B cell (primary cell): ENCODE results near the gene NCKAP1. TPM values are rescaled to one million over a fixed set of nuclear protein-coding genes. Genes with fewer than 3 reads are reported as not detected.

Source experiments
- ATAC-seq: fragments of 200-7000 bp; cut with Tn5 transposase; one replicate; pipeline ENCODE4 v1.10.0; 2021; ENCODE audit warnings: low read depth, mild to moderate bottlenecking, moderate number of reproducible peaks, moderate library complexity
- CTCF ChIA-PET: fragments of 350-600 bp; sonication (Branson Sonifier 250); formaldehyde crosslinking; loops from one replicate; lab custom pipeline; 2021; ENCODE audit warnings: antibody characterized with exemption, inconsistent platforms; lab: Charles Lee
- POLR2A ChIA-PET: fragments of 350-600 bp; sonication (Branson Sonifier 250); formaldehyde crosslinking; loops from one replicate; lab custom pipeline; 2021; ENCODE audit warnings: antibody characterized with exemption; lab: Charles Lee
- DNase-seq: peaks from one replicate; pipeline ENCODE4 v3.0.0; 2013
- H2AFZ ChIP-seq: 2 replicates; pipeline ENCODE4 v1.6.1; 2012; ENCODE audit warnings: mild to moderate bottlenecking, low read depth, low read length; ENCODE audit not compliant: insufficient read depth, poor library complexity, severe bottlenecking
- H3K27ac ChIP-seq, 2 donors: 1 replicate in 1 of 2; 2 replicates in 1 of 2; pipeline ENCODE4 v1.5.1; 2012 to 2013; ENCODE audit warnings: low read length in 2 of 2, mild to moderate bottlenecking in 2 of 2, moderate library complexity in 1 of 2
- H3K27me3 ChIP-seq, 4 experiments: fragments of 200-600 bp in 1 of 4; sonication (generic) in 1 of 4; replicated peaks in 1 of 4; 1 replicate in 2 of 4; 2 replicates in 2 of 4; pipeline versions ENCODE4 v1.6.1 to v1.7.0; 2013 to 2016; ENCODE audit warnings: low read length in 3 of 4, mild to moderate bottlenecking in 2 of 4, mixed read lengths in 1 of 4, moderate library complexity in 1 of 4; ENCODE audit not compliant: insufficient read depth in 4 of 4, control insufficient read depth in 3 of 4; ENCODE audit errors: control extremely low read depth in 1 of 4
- H3K36me3 ChIP-seq, 2 experiments: replicated peaks in 1 of 2; 1 replicate in 1 of 2; 2 replicates in 1 of 2; pipeline versions ENCODE4 v1.6.1 to v1.7.1; 2013; ENCODE audit warnings: low read length in 1 of 2; ENCODE audit not compliant: insufficient read depth in 2 of 2, control insufficient read depth in 1 of 2; ENCODE audit errors: control extremely low read depth in 1 of 2, extremely low read depth in 1 of 2
- H3K4me1 ChIP-seq, 2 donors: fragments of 200-600 bp in 1 of 2; sonication (generic) in 1 of 2; 1 replicate in 1 of 2; 2 replicates in 1 of 2; pipeline versions ENCODE4 v1.5.1 to v1.6.1; 2013 to 2017; ENCODE audit warnings: low read length in 2 of 2; ENCODE audit not compliant: control insufficient read depth in 2 of 2, insufficient read depth in 2 of 2
- H3K4me2 ChIP-seq: replicated peaks from 2 replicates; pipeline ENCODE3; 2012; ENCODE audit warnings: mild to moderate bottlenecking, low read depth, low read length; ENCODE audit not compliant: poor library complexity, severe bottlenecking
- H3K4me3 ChIP-seq, 5 experiments: fragments of 200-600 bp in 1 of 5; sonication (generic) in 1 of 5; 1 replicate in 3 of 5; 2 replicates in 2 of 5; pipeline versions ENCODE4 v1.5.1 to v1.7.0; 2011 to 2016; ENCODE audit warnings: low read length in 4 of 5, mild to moderate bottlenecking in 4 of 5, low read depth in 2 of 5, control low read depth in 1 of 5, moderate library complexity in 1 of 5; ENCODE audit not compliant: insufficient read depth in 1 of 5; ENCODE audit errors: control extremely low read depth in 1 of 5, extremely low read depth in 1 of 5
- H3K79me2 ChIP-seq: fragments of 200-600 bp; sonication (generic); one replicate; pipeline ENCODE4 v1.6.0; 2016; ENCODE audit warnings: low read length; ENCODE audit not compliant: control insufficient read depth, insufficient read depth
- H3K9ac ChIP-seq: fragments of 200-600 bp; sonication (generic); 2 replicates; pipeline ENCODE4 v1.6.1; 2017; ENCODE audit warnings: mild to moderate bottlenecking, low read length, moderate library complexity
- H3K9me3 ChIP-seq, 3 donors: one replicate each; pipeline versions ENCODE4 v1.6.1 to v1.7.1; 2013; ENCODE audit warnings: low read length in 2 of 3; ENCODE audit not compliant: control insufficient read depth in 2 of 3, insufficient read depth in 1 of 3; ENCODE audit errors: control extremely low read depth in 1 of 3
- H4K20me1 ChIP-seq: 2 replicates; pipeline ENCODE4 v1.6.0; 2012; ENCODE audit warnings: mild to moderate bottlenecking, low read length; ENCODE audit not compliant: insufficient read depth, control insufficient read depth, poor library complexity, severe bottlenecking
- H3K27ac Mint-ChIP-seq: one replicate; pipeline ENCODE4 v1.8.0; 2021; ENCODE audit warnings: mixed read lengths
- H3K27me3 Mint-ChIP-seq: one replicate; pipeline ENCODE4 v1.8.0; 2021; ENCODE audit warnings: mixed read lengths
- H3K4me1 Mint-ChIP-seq: one replicate; pipeline ENCODE4 v1.8.0; 2021; ENCODE audit warnings: mixed read lengths
- H3K4me3 Mint-ChIP-seq: one replicate; pipeline ENCODE4 v1.8.0; 2021; ENCODE audit warnings: mixed read lengths
- H3K9me3 Mint-ChIP-seq: one replicate; pipeline ENCODE4 v1.8.0; 2022; ENCODE audit warnings: mixed read lengths; ENCODE audit not compliant: insufficient read depth
- EZH2 ChIP-seq: IDR thresholded peaks from 2 replicates; pipeline ENCODE4 v1.6.1; 2012; ENCODE audit warnings: borderline replicate concordance, low read depth, mild to moderate bottlenecking, moderate library complexity, low read length; ENCODE audit not compliant: insufficient read depth, poor library complexity, severe bottlenecking
- WGBS: methylation state at CpG from one replicate; pipeline ENCODE4 v1.1.5; 2013; ENCODE audit warnings: missing lambda C conversion rate; ENCODE audit not compliant: insufficient coverage; 5-methylcytosine and 5-hydroxymethylcytosine counted together
- intact Hi-C: fragments of 100-400 bp; cut with micrococcal nuclease; formaldehyde crosslinking; loops from one replicate; pipeline ENCODE4 v1.10.0; 2022
- polyA plus RNA-seq: library from polyadenylated mRNA; depleted of rRNA; stranded (reverse); fragments of >200 nt; gene quantifications from 2 replicates; pipeline ENCODE4 v1.2.3, GENCODE V29; 2012
- total RNA-seq, 2 donors: library from RNA; stranded (reverse); fragments of 120-200 nt in 1 of 2; gene quantifications; 1 replicate in 1 of 2; 2 replicates in 1 of 2; pipeline versions ENCODE4 v1.2.3 to v1.2.4, GENCODE V29; 2013 to 2022
- TF ChIP-seq, protein P1 (sequence below): fragments of 200-600 bp; IDR thresholded peaks from one replicate; pipeline ENCODE4 v1.8.0; 2022; ENCODE audit warnings: antibody characterized with exemption, mild to moderate bottlenecking

NCKAP1 gene
- total and polyA plus RNA-seq, 2 donors (not counting 1 experiment from before 2014, with no cell fraction given): 0.05 TPM; not detected in 1

DNA sequence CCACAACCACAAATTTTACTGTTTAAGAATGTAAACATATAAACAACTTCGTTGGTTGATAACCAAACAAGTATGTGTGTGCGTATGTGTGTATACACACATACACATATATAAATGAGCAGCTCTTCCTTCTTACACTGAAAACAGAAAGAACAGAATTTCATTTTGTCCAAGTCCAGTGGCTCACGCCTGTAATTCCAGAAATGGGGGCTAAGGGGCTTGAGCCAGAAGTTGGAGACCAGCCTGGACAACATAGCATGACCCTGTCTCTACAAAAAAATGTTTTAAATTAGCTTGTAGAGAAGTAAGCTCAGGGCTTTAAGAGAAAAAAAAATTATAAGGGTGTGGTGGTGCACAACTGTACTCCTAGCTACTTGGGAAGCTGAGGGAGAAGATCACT is 12.3 kb downstream of the NCKAP1 start:
- H3K79me2 ChIP-seq: no peaks in the 10 kb centered on the region
- H3K4me3 ChIP-seq: no peak overlapping the region
- ChIA-PET CTCF (interaction anchor here (0.6 kb wide), 1 partner anchor 1965 kb away, joined by 3 read pairs; no protein-coding TSS in a partner anchor), POLR2A (no interaction called here)
- H3K36me3 ChIP-seq: no peaks in the 10 kb centered on the region
- no peak overlapping the region for H2AFZ ChIP-seq
- H3K4me2 ChIP-seq: no peak overlapping the region
- no peaks in the 10 kb centered on the region for H3K4me1 ChIP-seq
- H4K20me1 ChIP-seq: no peaks in the 10 kb centered on the region
- Mint-ChIP-seq H3K4me1 (no peaks in the 10 kb centered on the region), H3K9me3 (no peaks in the 10 kb centered on the region), H3K27me3 (peaks cover 68% of the 10 kb centered on the region), H3K27ac (no peak overlapping the region), H3K4me3 (no peak overlapping the region)
- H3K27me3 ChIP-seq: peaks cover 0 to 56% (median 18%) of the 10 kb centered on the region in 4 experiments
- DNase-seq (no peak), ATAC-seq (no peak)
- TF ChIP-seq, protein P1, sequence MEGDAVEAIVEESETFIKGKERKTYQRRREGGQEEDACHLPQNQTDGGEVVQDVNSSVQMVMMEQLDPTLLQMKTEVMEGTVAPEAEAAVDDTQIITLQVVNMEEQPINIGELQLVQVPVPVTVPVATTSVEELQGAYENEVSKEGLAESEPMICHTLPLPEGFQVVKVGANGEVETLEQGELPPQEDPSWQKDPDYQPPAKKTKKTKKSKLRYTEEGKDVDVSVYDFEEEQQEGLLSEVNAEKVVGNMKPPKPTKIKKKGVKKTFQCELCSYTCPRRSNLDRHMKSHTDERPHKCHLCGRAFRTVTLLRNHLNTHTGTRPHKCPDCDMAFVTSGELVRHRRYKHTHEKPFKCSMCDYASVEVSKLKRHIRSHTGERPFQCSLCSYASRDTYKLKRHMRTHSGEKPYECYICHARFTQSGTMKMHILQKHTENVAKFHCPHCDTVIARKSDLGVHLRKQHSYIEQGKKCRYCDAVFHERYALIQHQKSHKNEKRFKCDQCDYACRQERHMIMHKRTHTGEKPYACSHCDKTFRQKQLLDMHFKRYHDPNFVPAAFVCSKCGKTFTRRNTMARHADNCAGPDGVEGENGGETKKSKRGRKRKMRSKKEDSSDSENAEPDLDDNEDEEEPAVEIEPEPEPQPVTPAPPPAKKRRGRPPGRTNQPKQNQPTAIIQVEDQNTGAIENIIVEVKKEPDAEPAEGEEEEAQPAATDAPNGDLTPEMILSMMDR: no peak
- TF ChIP-seq EZH2: no peak
- H3K9ac ChIP-seq: no peak overlapping the region
- intact Hi-C loops: no loop called here
- WGBS: no CpG with 5 or more reads among the region's 3 CpGs
- no peak overlapping the region for H3K27ac ChIP-seq
- no peaks in the 10 kb centered on the region for H3K9me3 ChIP-seq

DNA sequence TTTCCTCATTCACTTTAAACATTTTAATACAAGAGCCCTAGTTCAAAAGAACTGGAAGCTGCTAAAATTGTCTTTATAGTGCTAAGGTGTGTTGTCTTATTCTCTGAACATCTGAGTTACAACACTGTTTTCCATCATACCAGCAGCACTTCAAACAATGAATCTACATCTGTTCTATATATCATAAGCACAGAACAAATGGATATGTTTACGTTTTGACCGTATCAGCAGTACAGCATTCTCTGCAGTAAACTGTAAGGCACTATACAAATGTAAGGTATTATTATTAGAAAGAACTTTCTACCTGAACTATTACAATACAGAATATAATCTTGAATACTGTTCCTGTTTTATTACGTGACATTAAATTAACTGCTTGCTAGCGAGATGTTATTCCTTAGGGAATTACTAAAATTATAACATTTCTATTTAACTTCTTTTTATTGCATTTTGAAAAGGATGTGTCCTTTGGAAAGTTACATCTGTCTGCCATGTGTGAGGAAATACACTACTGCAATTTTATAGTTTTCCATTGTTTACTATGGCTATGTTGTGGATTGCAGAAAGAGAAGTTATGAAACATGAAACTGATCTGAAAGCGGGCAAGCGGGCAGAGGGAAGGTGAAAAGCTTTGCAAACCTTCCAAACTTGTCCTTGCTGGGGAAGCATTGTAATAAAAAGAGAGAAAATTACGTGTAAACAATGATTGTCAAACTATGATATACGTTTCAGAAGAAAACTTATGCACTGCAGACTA is 13.7 kb downstream of the NCKAP1 start:
- H3K4me2 ChIP-seq: no peak overlapping the region
- Mint-ChIP-seq H3K27me3 (peaks cover 63% of the 10 kb centered on the region), H3K4me1 (no peaks in the 10 kb centered on the region), H3K27ac (no peak overlapping the region), H3K9me3 (no peaks in the 10 kb centered on the region), H3K4me3 (no peak overlapping the region)
- WGBS: no CpG with 5 or more reads among the region's 8 CpGs
- ChIA-PET CTCF (no interaction called here), POLR2A (no interaction called here)
- no peak overlapping the region for H3K9ac ChIP-seq
- ATAC-seq: no peak
- no peaks in the 10 kb centered on the region for H4K20me1 ChIP-seq
- H3K27me3 ChIP-seq: peaks cover 0 to 51% (median 13%) of the 10 kb centered on the region in 4 experiments
- H3K36me3 ChIP-seq: no peaks in the 10 kb centered on the region
- DNase-seq: no peak
- no peak overlapping the region for H3K27ac ChIP-seq
- H2AFZ ChIP-seq: no peak overlapping the region
- H3K4me3 ChIP-seq: no peak overlapping the region
- TF ChIP-seq EZH2: no peak
- TF ChIP-seq, protein P1: no peak
- no peaks in the 10 kb centered on the region for H3K9me3 ChIP-seq
- H3K79me2 ChIP-seq: no peaks in the 10 kb centered on the region
- no peaks in the 10 kb centered on the region for H3K4me1 ChIP-seq
- intact Hi-C loops: no loop called here
